ENCODE data around the gene THEM4. TPM values are rescaled to one million over a fixed set of nuclear protein-coding genes. Genes with fewer than 3 reads are reported as not detected.

THEM4 gene
- total RNA-seq, 1 experiment from 2014 or later = 1.2 TPM

- DNase-seq (ENCODE audit: low spot score) = no peak
- CTCF ChIA-PET = no interaction called here
- no peaks in the 10 kb centered on the region for H3K36me3 ChIP-seq (ENCODE audit: insufficient read depth, low read length, poor library complexity, severe bottlenecking)
- no peak overlapping the region for H3K4me3 ChIP-seq (ENCODE audit: low read depth, low read length, poor library complexity, severe bottlenecking)
- TF ChIP-seq EZH2 (IDR thresholded peaks at IDR 0.05; ENCODE audit: borderline replicate concordance, low read depth, low read length, poor library complexity, severe bottlenecking) = no peak
- no peak overlapping the region for H3K27ac ChIP-seq (ENCODE audit: low read depth, low read length, poor library complexity, severe bottlenecking)
- POLR2A ChIA-PET (ENCODE audit: low non-redundant PET) = no interaction called here
- H3K4me1 ChIP-seq (ENCODE audit: insufficient read depth, low read length, poor library complexity, severe bottlenecking) = no peaks in the 10 kb centered on the region
- intact Hi-C loops (cut with micrococcal nuclease; ENCODE audit: unreplicated experiment) = no loop called here
- no TSS peak for BruUV-seq (replicated peaks)
- H3K9me3 ChIP-seq (ENCODE audit: low read depth, low read length, poor library complexity, severe bottlenecking) = no peaks in the 10 kb centered on the region
- peaks cover under 1% of the 10 kb centered on the region for H3K27me3 ChIP-seq (replicated peaks; ENCODE audit: insufficient read depth, low read depth, low read length, poor library complexity)
These were observed 40.8 kb downstream of the THEM4 start for GRCh38 chr1:151868486-151868885.

- Histone ChIP-seq H3K27ac (ENCODE audit: low read depth, low read length, poor library complexity, severe bottlenecking) (no peak overlapping the region), H3K4me1 (ENCODE audit: insufficient read depth, low read length, poor library complexity, severe bottlenecking) (no peaks in the 10 kb centered on the region), H3K4me3 (ENCODE audit: low read depth, low read length, poor library complexity, severe bottlenecking) (no peak overlapping the region), H3K9me3 (ENCODE audit: low read depth, low read length, poor library complexity, severe bottlenecking) (no peaks in the 10 kb centered on the region), H3K27me3 (replicated peaks; ENCODE audit: insufficient read depth, low read depth, low read length, poor library complexity) (no peaks in the 10 kb centered on the region), H3K36me3 (ENCODE audit: insufficient read depth, low read length, poor library complexity, severe bottlenecking) (no peaks in the 10 kb centered on the region)
- intact Hi-C loops (cut with micrococcal nuclease; ENCODE audit: unreplicated experiment) = no loop called here
- ChIA-PET CTCF (no interaction called here), POLR2A (ENCODE audit: low non-redundant PET) (no interaction called here)
- BruUV-seq (replicated peaks) = no TSS peak
- TF ChIP-seq EZH2 (IDR thresholded peaks at IDR 0.05; ENCODE audit: borderline replicate concordance, low read depth, low read length, poor library complexity, severe bottlenecking) (no peak), CTCF (conservative IDR thresholded peaks at IDR 0.05; ENCODE audit: low read depth, low read length) (no peak)
- peak; percentile 29 for DNase-seq (ENCODE audit: low spot score)
These were observed 41.4 kb downstream of the THEM4 start for GRCh38 chr1:151867765-151868411.

GRCh38 chr1:151867321-151867720 is 42.0 kb downstream of the THEM4 start:
- Histone ChIP-seq H3K4me1 (ENCODE audit: insufficient read depth, low read length, poor library complexity, severe bottlenecking) (no peaks in the 10 kb centered on the region), H3K4me3 (ENCODE audit: low read depth, low read length, poor library complexity, severe bottlenecking) (no peak overlapping the region), H3K36me3 (ENCODE audit: insufficient read depth, low read length, poor library complexity, severe bottlenecking) (no peaks in the 10 kb centered on the region), H3K9me3 (ENCODE audit: low read depth, low read length, poor library complexity, severe bottlenecking) (no peaks in the 10 kb centered on the region), H3K27me3 (replicated peaks; ENCODE audit: insufficient read depth, low read depth, low read length, poor library complexity) (no peaks in the 10 kb centered on the region), H3K27ac (ENCODE audit: low read depth, low read length, poor library complexity, severe bottlenecking) (no peak overlapping the region)
- POLR2A ChIA-PET (ENCODE audit: low non-redundant PET) = no interaction called here
- TF ChIP-seq EZH2 (IDR thresholded peaks at IDR 0.05; ENCODE audit: borderline replicate concordance, low read depth, low read length, poor library complexity, severe bottlenecking) (no peak), CTCF (conservative IDR thresholded peaks at IDR 0.05; ENCODE audit: low read depth, low read length) (no peak)
- no TSS peak for BruUV-seq (replicated peaks)
- no peak for DNase-seq (ENCODE audit: low spot score)
- intact Hi-C loops (cut with micrococcal nuclease; ENCODE audit: unreplicated experiment) = no loop called here
- CTCF ChIA-PET = no interaction called here

- no peak overlapping the region for H3K27ac ChIP-seq (ENCODE audit: low read depth, low read length, poor library complexity, severe bottlenecking)
- intact Hi-C loops (cut with micrococcal nuclease; ENCODE audit: unreplicated experiment) = no loop called here
- H3K9me3 ChIP-seq (ENCODE audit: low read depth, low read length, poor library complexity, severe bottlenecking) = no peaks in the 10 kb centered on the region
- DNase-seq (ENCODE audit: low spot score) = no peak
- no TSS peak for BruUV-seq (replicated peaks)
- CTCF ChIA-PET = no interaction called here
- POLR2A ChIA-PET (ENCODE audit: low non-redundant PET) = no interaction called here
- H3K27me3 ChIP-seq (replicated peaks; ENCODE audit: insufficient read depth, low read depth, low read length, poor library complexity) = no peaks in the 10 kb centered on the region
- H3K4me3 ChIP-seq (ENCODE audit: low read depth, low read length, poor library complexity, severe bottlenecking) = no peak overlapping the region
- no peaks in the 10 kb centered on the region for H3K36me3 ChIP-seq (ENCODE audit: insufficient read depth, low read length, poor library complexity, severe bottlenecking)
- no peak for TF ChIP-seq CTCF (conservative IDR thresholded peaks at IDR 0.05; ENCODE audit: low read depth, low read length)
- no peak for TF ChIP-seq EZH2 (IDR thresholded peaks at IDR 0.05; ENCODE audit: borderline replicate concordance, low read depth, low read length, poor library complexity, severe bottlenecking)
- no peaks in the 10 kb centered on the region for H3K4me1 ChIP-seq (ENCODE audit: insufficient read depth, low read length, poor library complexity, severe bottlenecking)
These were observed 44.9 kb downstream of the THEM4 start for GRCh38 chr1:151864411-151864810.

Measured in A673 (cell line).